ENCODE data around the gene PRR7.

PRR7 gene

GRCh38 chr5:177403792-177404640 is 42.6 kb upstream of the PRR7 start:
- peak; percentile 74 for DNase-seq (ENCODE audit: low read depth)
- H3K4me3 ChIP-seq (ENCODE audit: low read length): peak overlapping the region; percentile 64
- peak; percentile 61 for TF ChIP-seq CTCF (conservative IDR thresholded peaks at IDR 0.05; ENCODE audit: low read length)

- DNase-seq (ENCODE audit: low read depth): no peak
- peak overlapping the region; percentile 64 for H3K4me3 ChIP-seq (ENCODE audit: low read length)
- no peak for TF ChIP-seq CTCF (conservative IDR thresholded peaks at IDR 0.05; ENCODE audit: low read length)
Observed at GRCh38 chr5:177404641-177405179, 41.9 kb upstream of the PRR7 start.

- TF ChIP-seq CTCF (conservative IDR thresholded peaks at IDR 0.05; ENCODE audit: low read length): no peak
- DNase-seq (ENCODE audit: low read depth): no peak
- H3K4me3 ChIP-seq (ENCODE audit: low read length): no peak overlapping the region
Observed at GRCh38 chr5:177405312-177405711, 41.3 kb upstream of the PRR7 start.

GRCh38 chr5:177405805-177406204 is 40.8 kb upstream of the PRR7 start:
- DNase-seq (ENCODE audit: low read depth): no peak
- no peak overlapping the region for H3K4me3 ChIP-seq (ENCODE audit: low read length)
- TF ChIP-seq CTCF (conservative IDR thresholded peaks at IDR 0.05; ENCODE audit: low read length): no peak

GRCh38 chr5:177409043-177409801 is 37.4 kb upstream of the PRR7 start, which contains the start of gene F12:
Gene F12, minus strand, starts transcription at chr5:177409564. Its CDS starts 37 bp downstream, at chr5:177409527.
- H3K4me3 ChIP-seq (ENCODE audit: low read length): no peak within 1 kb of the TSS
- TF ChIP-seq CTCF (conservative IDR thresholded peaks at IDR 0.05; ENCODE audit: low read length): no peak
- no peak for DNase-seq (ENCODE audit: low read depth)

- H3K4me3 ChIP-seq (ENCODE audit: low read length): no peak overlapping the region
- no peak for TF ChIP-seq CTCF (conservative IDR thresholded peaks at IDR 0.05; ENCODE audit: low read length)
- no peak for DNase-seq (ENCODE audit: low read depth)
Observed at GRCh38 chr5:177410575-177410974, 36.0 kb upstream of the PRR7 start.

All from AG10803 (cell line).